GM12878 (cell line): ENCODE results near the gene ITPR2. TPM values are rescaled to one million over a fixed set of nuclear protein-coding genes. Genes with fewer than 3 reads are reported as not detected.

Source experiments
- ATAC-seq: fragments of 200-7000 bp; cut with Tn5 transposase; 3 replicates; pipeline ENCODE4 v1.9.1; 2020; ENCODE audit warnings: mild to moderate bottlenecking, moderate library complexity
- BruUV-seq: library from RNA; stranded (reverse); fragments of 400-500 nt; replicated peaks from 2 replicates; lab custom pipeline; 2021; lab: Mats Ljungman, UMichigan
- CTCF ChIA-PET: fragments of 300-600 bp; sonication (Branson Sonifier 250); formaldehyde crosslinking; extraction: SDS; loops from one replicate; lab custom pipeline; 2021; ENCODE audit warnings: inconsistent platforms; lab: Yijun Ruan, JAX
- POLR2A ChIA-PET: fragments of 350-600 bp; formaldehyde crosslinking; extraction: SDS; loops from one replicate; lab custom pipeline; 2021; ENCODE audit warnings: inconsistent platforms; lab: Charles Lee
- RAD21 ChIA-PET: fragments of 300-600 bp; sonication (Branson Sonifier 250); formaldehyde crosslinking; loops from one replicate; lab custom pipeline; 2023; ENCODE audit warnings: antibody characterized with exemption; ENCODE audit not compliant: unreplicated experiment; lab: Charles Lee
- SMC1A ChIA-PET: fragments of 300-600 bp; sonication (Branson Sonifier 250); formaldehyde crosslinking; loops from one replicate; lab custom pipeline; 2023; ENCODE audit not compliant: unreplicated experiment, uncharacterized antibody; lab: Charles Lee
- DNase-seq: peaks from one replicate; pipeline ENCODE4 v3.0.0-alpha.2; 2011; ENCODE audit warnings: low read depth, low spot score
- FAIRE-seq: peaks from 3 replicates; lab custom pipeline; 2011; peaks lifted over from hg19 to GRCh38; lab: Jason Lieb, UNC
- H2AFZ ChIP-seq: 2 replicates; pipeline ENCODE4 v1.6.0; 2011; ENCODE audit warnings: low read depth, low read length, control low read depth; ENCODE audit not compliant: control insufficient read depth
- H3K27ac ChIP-seq: 2 replicates; pipeline ENCODE4 v1.5.1; 2011; ENCODE audit warnings: control low read depth; ENCODE audit not compliant: control insufficient read depth, insufficient read depth
- H3K27me3 ChIP-seq, 2 experiments: replicated peaks in 1 of 2; 2 replicates each; pipeline versions ENCODE4 v1.6.0 to v1.6.1; 2011; ENCODE audit warnings: low read length in 1 of 2; ENCODE audit not compliant: control insufficient read depth in 2 of 2, insufficient read depth in 2 of 2
- H3K36me3 ChIP-seq, 2 experiments: 2 replicates each; pipeline ENCODE4 v1.5.1; 2011; ENCODE audit warnings: low read length in 1 of 2; ENCODE audit not compliant: control insufficient read depth in 2 of 2, insufficient read depth in 2 of 2
- H3K4me1 ChIP-seq: 2 replicates; pipeline ENCODE4 v1.6.1; 2011; ENCODE audit warnings: mild to moderate bottlenecking, low read length, moderate library complexity, mixed read lengths; ENCODE audit not compliant: control insufficient read depth, insufficient read depth
- H3K4me2 ChIP-seq: 2 replicates; pipeline ENCODE4 v1.6.0; 2011; ENCODE audit warnings: control low read depth; ENCODE audit not compliant: control insufficient read depth, insufficient read depth
- H3K4me3 ChIP-seq: fragments of 200-600 bp; sonication (generic); 2 replicates; pipeline ENCODE4 v1.5.1; 2016
- H3K79me2 ChIP-seq: 2 replicates; pipeline ENCODE4 v1.6.0; 2011; ENCODE audit warnings: low read length; ENCODE audit not compliant: control insufficient read depth, insufficient read depth
- H3K9ac ChIP-seq: 2 replicates; pipeline ENCODE4 v1.8.0; 2011; ENCODE audit warnings: low read length, control low read depth, mixed read lengths; ENCODE audit not compliant: control insufficient read depth, insufficient read depth
- H3K9me3 ChIP-seq: replicated peaks from 3 replicates; pipeline ENCODE4 v1.5.1; 2011; ENCODE audit warnings: mild to moderate bottlenecking, low read length; ENCODE audit not compliant: control insufficient read depth, insufficient read depth
- H4K20me1 ChIP-seq: 2 replicates; pipeline ENCODE4 v1.6.0; 2011; ENCODE audit not compliant: control insufficient read depth, insufficient read depth
- POLR2AphosphoS5 ChIP-seq: IDR thresholded peaks from 2 replicates; pipeline ENCODE4 v1.6.1; 2011; ENCODE audit warnings: mild to moderate bottlenecking, low read length, inconsistent platforms
- WGBS: methylation state at CpG from one replicate; pipeline ENCODE4 v1.1.6; 2016; ENCODE audit warnings: low lambda C conversion rate; ENCODE audit not compliant: insufficient replicate concordance, insufficient coverage; ENCODE audit errors: missing lambda C conversion rate; 5-methylcytosine and 5-hydroxymethylcytosine counted together
- in situ Hi-C: fragments of 300-500 bp; cut with MboI; formaldehyde crosslinking; loops from 9 replicates; pipeline ENCODE4 v1.14.3; 2018; ENCODE audit warnings: mixed read lengths
- intact Hi-C: fragments of 100-400 bp; cut with micrococcal nuclease; formaldehyde crosslinking; loops from one replicate; pipeline ENCODE4 v1.14.2; 2022; ENCODE audit not compliant: unreplicated experiment
- polyA plus RNA-seq, 11 experiments: library from polyadenylated mRNA; depleted of rRNA in 4 of 11; unstranded in 6 of 11; stranded (reverse) in 5 of 11; fragments of >200 nt; fragmentation: Nextera tagmentation in 4 of 11; fragmentation: Illumina TruSeq in 1 of 11; extraction: Ambion mirVana in 4 of 11; extraction: Trizol in 1 of 11; gene quantifications; 1 replicate in 1 of 11; 2 replicates in 10 of 11; pipeline versions ENCODE4 v1.2.1 to v1.2.3, GENCODE V29; 2011 to 2016; ENCODE audit warnings: inconsistent platforms in 2 of 11, missing spikeins in 2 of 11, low read depth in 1 of 11
- total RNA-seq, 4 experiments: library from RNA; depleted of rRNA in 3 of 4; stranded (reverse); fragments of >200 nt in 3 of 4; fragmentation: Illumina TruSeq in 1 of 4; extraction: Trizol in 1 of 4; gene quantifications; 2 replicates each; pipeline versions ENCODE4 v1.2.1 to v1.2.3, GENCODE V29; 2013 to 2021
- TF ChIP-seq, protein P1 (sequence below): fragments of 450-650 bp; IDR thresholded peaks from 2 replicates; pipeline ENCODE4 v1.6.1; 2017; ENCODE audit warnings: low read depth, mild to moderate bottlenecking, moderate library complexity
- TF ChIP-seq, protein P2 (sequence below): fragments of 450-650 bp; IDR thresholded peaks from 2 replicates; pipeline ENCODE4 v1.6.1; 2016; ENCODE audit warnings: mild to moderate bottlenecking, moderate library complexity, borderline replicate concordance

Gene ITPR2
- total and polyA plus RNA-seq, 10 of the 15 experiments (the other 5 are each of a cell fraction or from before 2014, with no cell fraction given), result 7.5 to 76.2 (median 47.1) TPM

DNA sequence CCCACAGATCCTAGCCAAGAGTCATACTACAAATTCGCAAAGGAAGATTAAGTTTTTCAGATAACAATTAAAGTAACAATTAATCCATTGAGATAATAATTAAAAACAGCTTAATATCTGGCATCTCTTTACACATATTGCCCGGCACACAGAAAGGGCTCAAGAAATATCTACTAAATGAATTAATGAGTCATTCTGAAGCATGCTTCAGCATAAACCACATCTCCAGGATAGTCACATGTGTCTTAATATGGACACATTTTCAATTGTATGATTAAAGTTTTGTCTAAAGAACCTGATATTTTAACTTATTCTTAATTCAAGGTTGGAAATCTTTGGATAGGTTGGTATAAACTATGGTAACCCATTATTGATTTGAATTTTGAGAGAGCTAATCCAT lies 9.6 kb downstream of the ITPR2 start:
- FAIRE-seq (no peak), DNase-seq (no peak), ATAC-seq (no peak)
- Histone ChIP-seq H3K9me3 (no peaks in the 10 kb centered on the region), H3K4me3 (no peak overlapping the region), H3K27ac (no peak overlapping the region), H3K79me2 (peaks cover 85% of the 10 kb centered on the region), H3K4me2 (no peak overlapping the region), H3K36me3 (no peaks in the 10 kb centered on the region; a peak in 2 of 4 replicates), H3K27me3 (no peaks in the 10 kb centered on the region), H3K4me1 (peaks cover 11% of the 10 kb centered on the region; the same call in 1 of the 2 replicates), H3K9ac (no peak overlapping the region), H2AFZ (no peak overlapping the region), H4K20me1 (no peaks in the 10 kb centered on the region)
- ChIA-PET POLR2A (interaction anchor here (1.0 to 2.3 kb wide), 4 partner anchors 9 to 32 kb away, joined by 3 to 7 read pairs (median 4); no protein-coding TSS in a partner anchor), RAD21 (interaction anchor here (0.8 to 1.4 kb wide), 6 partner anchors 10 to 122 kb away, joined by 3 read pairs; partner anchors contain the start of gene ITPR2), CTCF (interaction anchor here (1.9 kb wide), 1 partner anchor 10 kb away, joined by 6 read pairs; the partner anchor contains the start of gene ITPR2), SMC1A (interaction anchor here (0.7 to 5.3 kb wide), 13 partner anchors 9 to 187 kb away, joined by 3 to 41 read pairs (median 3); partner anchors contain the start of gene ITPR2)
- in situ Hi-C loops, result no loop called here
- intact Hi-C loops, result no loop called here
- WGBS, result 100% methylated on average over 2 of the region's 2 CpGs
- BruUV-seq, result no TSS peak
- TF ChIP-seq POLR2AphosphoS5, result no peak
- TF ChIP-seq, protein P1, sequence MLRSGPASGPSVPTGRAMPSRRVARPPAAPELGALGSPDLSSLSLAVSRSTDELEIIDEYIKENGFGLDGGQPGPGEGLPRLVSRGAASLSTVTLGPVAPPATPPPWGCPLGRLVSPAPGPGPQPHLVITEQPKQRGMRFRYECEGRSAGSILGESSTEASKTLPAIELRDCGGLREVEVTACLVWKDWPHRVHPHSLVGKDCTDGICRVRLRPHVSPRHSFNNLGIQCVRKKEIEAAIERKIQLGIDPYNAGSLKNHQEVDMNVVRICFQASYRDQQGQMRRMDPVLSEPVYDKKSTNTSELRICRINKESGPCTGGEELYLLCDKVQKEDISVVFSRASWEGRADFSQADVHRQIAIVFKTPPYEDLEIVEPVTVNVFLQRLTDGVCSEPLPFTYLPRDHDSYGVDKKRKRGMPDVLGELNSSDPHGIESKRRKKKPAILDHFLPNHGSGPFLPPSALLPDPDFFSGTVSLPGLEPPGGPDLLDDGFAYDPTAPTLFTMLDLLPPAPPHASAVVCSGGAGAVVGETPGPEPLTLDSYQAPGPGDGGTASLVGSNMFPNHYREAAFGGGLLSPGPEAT, result no peak
- TF ChIP-seq, protein P2, sequence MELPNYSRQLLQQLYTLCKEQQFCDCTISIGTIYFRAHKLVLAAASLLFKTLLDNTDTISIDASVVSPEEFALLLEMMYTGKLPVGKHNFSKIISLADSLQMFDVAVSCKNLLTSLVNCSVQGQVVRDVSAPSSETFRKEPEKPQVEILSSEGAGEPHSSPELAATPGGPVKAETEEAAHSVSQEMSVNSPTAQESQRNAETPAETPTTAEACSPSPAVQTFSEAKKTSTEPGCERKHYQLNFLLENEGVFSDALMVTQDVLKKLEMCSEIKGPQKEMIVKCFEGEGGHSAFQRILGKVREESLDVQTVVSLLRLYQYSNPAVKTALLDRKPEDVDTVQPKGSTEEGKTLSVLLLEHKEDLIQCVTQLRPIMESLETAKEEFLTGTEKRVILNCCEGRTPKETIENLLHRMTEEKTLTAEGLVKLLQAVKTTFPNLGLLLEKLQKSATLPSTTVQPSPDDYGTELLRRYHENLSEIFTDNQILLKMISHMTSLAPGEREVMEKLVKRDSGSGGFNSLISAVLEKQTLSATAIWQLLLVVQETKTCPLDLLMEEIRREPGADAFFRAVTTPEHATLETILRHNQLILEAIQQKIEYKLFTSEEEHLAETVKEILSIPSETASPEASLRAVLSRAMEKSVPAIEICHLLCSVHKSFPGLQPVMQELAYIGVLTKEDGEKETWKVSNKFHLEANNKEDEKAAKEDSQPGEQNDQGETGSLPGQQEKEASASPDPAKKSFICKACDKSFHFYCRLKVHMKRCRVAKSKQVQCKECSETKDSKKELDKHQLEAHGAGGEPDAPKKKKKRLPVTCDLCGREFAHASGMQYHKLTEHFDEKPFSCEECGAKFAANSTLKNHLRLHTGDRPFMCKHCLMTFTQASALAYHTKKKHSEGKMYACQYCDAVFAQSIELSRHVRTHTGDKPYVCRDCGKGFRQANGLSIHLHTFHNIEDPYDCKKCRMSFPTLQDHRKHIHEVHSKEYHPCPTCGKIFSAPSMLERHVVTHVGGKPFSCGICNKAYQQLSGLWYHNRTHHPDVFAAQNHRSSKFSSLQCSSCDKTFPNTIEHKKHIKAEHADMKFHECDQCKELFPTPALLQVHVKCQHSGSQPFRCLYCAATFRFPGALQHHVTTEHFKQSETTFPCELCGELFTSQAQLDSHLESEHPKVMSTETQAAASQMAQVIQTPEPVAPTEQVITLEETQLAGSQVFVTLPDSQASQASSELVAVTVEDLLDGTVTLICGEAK, result peak; percentile 56; the same call in 1 of the 2 replicates
